HG03025 (cell line): ENCODE measurements around the gene SLC1A7.
"Not testable (repeated sequence)": the region's sequence is repeated elsewhere in the genome, so short reads cannot be mapped to it uniquely, and the experiment has no call there.

Source experiments
- ATAC-seq: cut with Tn5 transposase; IDR thresholded peaks from one replicate; pipeline ENCODE4 v1.9.1; 2021; ENCODE audit warnings: mild to moderate bottlenecking, moderate library complexity; ENCODE audit not compliant: unreplicated experiment, low FRiP score

The SLC1A7 gene

GRCh38 chr1:53142226-53142853 lies at the start of gene SLC1A7:
Gene SLC1A7 (minus strand): TSS chr1:53142638. CDS start chr1:53142449, 189 bp downstream.
- no peak for ATAC-seq

DNA sequence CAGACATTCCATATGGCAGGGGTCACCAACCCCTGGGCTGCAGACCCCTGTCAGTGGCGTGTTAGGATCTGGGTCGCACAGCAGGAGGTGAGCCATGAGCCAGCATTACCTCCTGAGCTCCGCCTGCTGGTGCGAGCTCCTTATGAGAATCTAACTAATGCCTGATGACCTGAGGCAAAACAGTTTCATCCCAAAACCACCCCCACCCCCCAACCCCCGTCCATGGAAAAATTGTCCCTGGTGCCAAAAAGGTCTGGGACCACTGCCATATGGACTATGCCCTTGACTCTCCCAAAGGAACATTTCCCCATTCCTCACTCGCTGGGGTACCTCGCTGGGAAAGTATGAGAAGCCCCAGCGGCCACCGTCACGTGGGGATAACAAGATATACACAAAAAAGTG lies 47.8 kb upstream of the SLC1A7 start:
- no peak for ATAC-seq

- no peak for ATAC-seq
These were observed 46.6 kb upstream of the SLC1A7 start for GRCh38 chr1:53189061-53189460.

- ATAC-seq = no peak
These were observed 45.7 kb upstream of the SLC1A7 start for GRCh38 chr1:53188099-53188498.

DNA sequence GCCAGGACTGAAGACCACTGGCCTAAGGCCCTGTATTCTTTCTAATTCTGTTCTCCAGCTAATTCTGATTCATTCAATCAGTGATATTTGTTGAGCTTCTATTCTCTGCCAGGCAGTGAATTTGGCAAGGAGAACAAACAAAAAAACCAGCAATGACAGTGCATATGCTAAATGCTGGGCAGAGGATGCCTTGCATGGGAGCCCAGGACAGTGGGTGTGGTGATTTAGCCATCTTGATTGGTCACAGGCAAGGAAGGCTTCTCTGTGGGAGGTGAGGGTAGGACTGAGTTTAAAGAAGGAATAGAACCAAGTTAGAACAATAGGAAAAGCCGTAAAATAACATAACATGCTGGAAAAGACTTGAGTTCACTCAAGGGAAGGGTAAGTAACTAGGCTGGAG lies 45.0 kb upstream of the SLC1A7 start:
- no peak for ATAC-seq

GRCh38 chr1:53186533-53186932 lies 44.1 kb upstream of the SLC1A7 start:
- ATAC-seq = no peak

DNA sequence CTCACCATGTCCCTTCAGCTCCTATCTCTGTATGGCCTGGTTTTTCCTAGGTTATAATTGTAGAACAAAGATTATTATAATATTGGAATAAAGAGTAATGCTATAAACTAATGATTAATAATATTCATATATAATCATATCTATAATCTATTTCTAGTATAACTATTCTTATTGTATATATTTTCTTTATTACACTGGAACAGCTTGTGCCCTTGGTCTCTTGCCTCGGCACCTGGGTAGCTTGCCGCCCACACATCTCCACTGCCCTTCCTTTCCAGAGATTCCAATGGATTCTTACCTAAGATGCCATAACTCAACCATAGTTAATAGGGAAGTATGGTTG lies 43.5 kb upstream of the SLC1A7 start:
- ATAC-seq = not testable (repeated sequence)

GRCh38 chr1:53183095-53183990 lies 40.9 kb upstream of the SLC1A7 start:
- ATAC-seq = no peak

- no peak for ATAC-seq
These were observed 40.3 kb upstream of the SLC1A7 start for GRCh38 chr1:53182716-53183094.

DNA sequence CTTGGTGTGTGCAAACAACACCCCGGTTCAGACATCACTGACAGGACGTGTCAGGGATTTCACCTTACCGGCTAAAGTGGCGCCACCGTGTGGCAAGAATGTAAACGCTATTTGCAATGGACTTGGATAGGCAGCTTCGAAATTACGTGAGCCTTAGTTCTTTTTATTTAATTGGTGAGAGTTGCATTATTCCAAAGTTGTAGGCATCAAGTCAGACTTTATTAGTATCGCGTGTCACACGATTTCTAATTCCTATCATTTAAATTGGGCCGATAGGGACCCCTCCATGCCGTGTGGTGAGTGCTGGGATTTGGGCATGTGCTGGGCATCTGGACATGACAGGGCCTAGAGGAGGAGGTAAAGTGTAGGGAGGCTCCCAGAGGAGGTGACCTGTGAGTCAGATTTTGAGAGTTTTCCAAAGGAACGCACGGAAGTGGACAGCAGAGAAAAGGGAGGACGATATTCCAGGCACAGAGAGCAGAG lies 39.7 kb upstream of the SLC1A7 start:
- ATAC-seq = no peak

DNA sequence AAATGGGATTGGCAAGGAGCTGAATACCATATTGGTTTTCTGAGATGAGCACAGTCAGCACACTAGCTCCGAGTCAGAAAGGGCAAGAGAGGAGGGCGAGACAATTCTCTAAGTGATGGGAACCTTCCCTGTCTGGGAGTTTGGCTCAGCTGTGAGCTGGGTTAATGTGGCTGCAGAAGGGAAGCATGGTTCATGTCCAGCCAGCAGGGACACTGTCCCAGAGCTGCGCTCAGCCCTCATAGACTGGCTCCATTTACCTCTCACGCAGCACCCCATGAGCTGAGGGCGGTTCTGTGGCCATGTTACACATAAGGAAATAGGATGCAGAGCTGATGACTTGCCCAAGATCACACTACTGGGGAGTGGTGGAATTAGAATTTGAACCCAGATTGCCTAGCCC lies 38.5 kb upstream of the SLC1A7 start:
- no peak for ATAC-seq

DNA sequence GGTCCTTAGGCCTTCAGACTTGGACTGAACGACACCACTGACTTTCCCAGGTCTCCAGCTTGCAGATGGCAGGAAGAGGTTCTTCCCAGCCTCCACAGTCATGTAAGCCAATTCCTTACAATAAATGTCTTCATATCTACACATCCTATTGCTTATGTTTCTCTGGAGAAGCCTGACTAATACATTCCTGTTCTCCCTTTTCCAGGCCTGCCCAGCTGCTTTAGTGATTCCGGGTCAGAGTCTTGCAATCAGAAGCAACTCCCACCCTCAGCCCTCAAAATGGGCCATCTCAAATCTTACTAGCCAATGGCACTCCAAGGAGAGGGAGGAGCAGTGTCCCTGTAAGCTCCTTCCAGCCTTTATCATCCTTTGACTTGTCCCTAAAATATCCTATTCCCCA lies 37.8 kb upstream of the SLC1A7 start:
- no peak for ATAC-seq

GRCh38 chr1:53176452-53177208 lies 34.2 kb upstream of the SLC1A7 start:
- ATAC-seq = no peak

GRCh38 chr1:53174971-53175913 lies 32.8 kb upstream of the SLC1A7 start:
- no peak for ATAC-seq

DNA sequence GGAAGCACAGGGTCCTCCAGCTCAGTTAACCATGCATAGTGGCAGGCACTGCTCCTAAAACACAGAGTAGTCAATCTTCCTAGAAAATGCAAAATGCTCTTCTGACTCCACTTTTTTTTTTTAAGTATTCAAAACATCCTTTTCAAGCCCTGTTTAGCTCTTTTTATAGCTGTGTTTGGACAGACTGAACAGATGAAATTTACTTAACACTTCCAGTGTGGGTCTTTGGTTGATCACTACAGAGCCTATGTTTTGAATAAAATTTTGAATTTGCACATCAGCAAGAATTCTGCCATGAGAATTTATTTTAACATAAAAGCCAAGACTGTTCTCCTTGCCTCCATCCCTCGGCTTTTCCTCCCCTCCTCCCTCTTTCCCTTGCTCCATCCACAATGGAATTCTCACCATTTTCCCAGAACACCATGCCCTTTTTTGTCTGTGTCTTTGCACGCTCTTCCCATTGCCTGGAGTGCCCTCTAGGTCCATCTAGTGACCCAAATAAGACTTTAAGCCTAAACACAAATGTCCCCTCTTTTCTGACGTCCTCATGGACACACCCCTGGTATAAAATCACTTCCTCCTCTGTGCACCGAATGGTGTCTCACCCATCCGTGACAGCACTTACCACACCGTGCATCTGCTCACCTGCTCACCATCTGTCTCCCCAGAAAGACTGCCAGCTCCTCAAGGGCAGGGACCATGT lies 30.1 kb upstream of the SLC1A7 start:
- ATAC-seq = no peak

DNA sequence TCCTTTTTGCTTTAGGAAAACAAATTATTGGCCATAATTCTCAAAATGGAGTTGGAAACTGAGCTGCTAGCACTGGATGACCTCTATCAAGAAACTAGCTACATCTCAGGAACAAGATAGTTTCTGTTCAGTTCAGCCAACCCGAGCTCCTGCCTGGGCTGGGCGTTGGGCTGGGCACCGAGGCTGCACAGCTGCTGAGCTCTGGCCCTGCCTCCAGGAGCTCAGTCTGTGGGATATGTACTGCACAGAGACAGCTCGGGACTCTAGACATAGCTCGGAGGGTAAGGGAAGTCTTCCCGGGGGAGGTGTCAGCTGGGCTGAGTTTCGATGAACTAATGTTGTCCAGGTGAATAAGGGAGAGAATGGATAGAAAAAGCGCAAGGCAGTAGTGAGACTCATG lies 24.5 kb upstream of the SLC1A7 start:
- ATAC-seq = no peak

DNA sequence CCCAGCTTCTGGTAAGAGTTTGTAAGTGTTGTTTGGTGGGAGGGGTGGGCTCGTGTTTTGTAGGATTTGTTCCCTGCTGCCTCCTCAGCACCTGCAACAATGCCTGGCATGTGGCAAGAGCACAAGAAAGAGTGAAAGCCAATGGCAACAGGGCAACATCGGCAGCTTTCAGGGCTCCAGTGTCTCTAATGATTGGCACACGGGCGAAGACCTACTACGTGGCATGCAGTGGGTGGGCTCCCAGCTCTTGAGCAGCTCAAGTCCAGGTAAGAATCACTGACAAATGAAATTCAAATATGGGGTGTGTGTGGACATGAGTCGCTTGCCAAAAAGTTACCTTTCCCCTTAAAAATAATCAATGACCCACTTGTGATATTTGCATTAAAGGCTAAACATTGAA lies 23.9 kb upstream of the SLC1A7 start:
- ATAC-seq = no peak

DNA sequence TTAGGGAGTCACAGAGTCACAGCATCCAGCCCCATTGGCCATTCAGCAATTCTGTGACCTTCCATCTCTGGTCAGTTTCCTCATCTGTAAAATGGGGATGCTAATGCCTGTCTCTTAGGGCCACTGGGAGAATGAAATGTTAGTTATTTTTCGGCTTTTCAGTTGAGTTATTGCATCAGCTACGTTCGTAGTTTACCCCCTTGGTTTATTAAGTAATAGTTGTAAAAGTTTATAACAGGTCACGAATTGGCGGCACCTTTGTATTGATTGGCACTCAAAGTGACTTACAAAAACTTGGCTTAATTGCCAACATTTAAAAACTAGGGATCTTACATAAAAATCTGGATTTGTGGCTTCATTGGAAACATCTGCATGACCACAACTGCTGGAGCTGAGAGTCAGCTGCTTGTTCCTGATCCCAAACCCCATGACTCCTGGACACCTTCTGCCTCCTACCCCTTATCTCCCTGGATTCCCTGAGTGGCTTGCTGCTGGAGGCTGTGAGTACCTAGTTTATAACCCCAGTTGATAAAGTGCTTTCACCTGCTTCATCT lies 23.0 kb upstream of the SLC1A7 start:
- ATAC-seq = no peak

DNA sequence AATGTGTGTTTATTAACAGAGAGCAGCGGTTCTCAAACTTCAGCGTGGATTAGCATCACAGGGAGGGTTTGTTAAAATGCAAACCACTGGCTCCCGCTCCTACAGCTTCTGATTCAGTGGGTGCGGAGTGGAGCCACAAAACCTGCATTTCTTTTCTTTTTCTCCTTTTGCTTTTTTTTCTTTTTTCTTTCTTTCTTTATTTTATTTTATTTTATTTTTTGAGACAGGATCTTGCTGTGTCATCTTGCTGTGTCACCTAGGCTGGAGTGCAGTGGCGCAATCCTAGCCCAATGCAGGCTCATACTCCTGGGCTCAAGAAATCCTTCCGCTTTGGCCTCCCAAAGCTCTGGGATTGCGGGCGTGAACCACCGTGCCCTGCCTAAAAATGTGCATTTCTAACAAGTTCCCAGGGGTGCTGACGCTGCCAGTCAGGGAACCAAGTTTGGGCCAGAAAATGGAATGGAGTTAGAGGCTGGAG lies 20.9 kb upstream of the SLC1A7 start:
- ATAC-seq = no peak
